WTC11 (cell line): ENCODE measurements around the gene RBFOX1. TPM values are rescaled to one million over a fixed set of nuclear protein-coding genes. Genes with fewer than 3 reads are reported as not detected.

Experiments used
- ATAC-seq: fragments of 200-7000 bp; cut with Tn5 transposase; 2 replicates; pipeline ENCODE4 v1.10.0; 2021; ENCODE audit warnings: mild to moderate bottlenecking, moderate library complexity
- CTCF ChIA-PET: fragments of 300-600 bp; sonication (Branson Sonifier 250); formaldehyde crosslinking; loops from one replicate; lab custom pipeline; 2021; ENCODE audit warnings: antibody characterized with exemption; lab: Charles Lee
- POLR2A ChIA-PET: fragments of 350-600 bp; sonication (Branson Sonifier 250); formaldehyde crosslinking; loops from one replicate; lab custom pipeline; 2021; ENCODE audit warnings: antibody characterized with exemption; lab: Charles Lee
- DNase-seq: peaks from one replicate; pipeline ENCODE4 v3.0.0; 2021; ENCODE audit warnings: low spot score
- H3K27ac Mint-ChIP-seq: 2 replicates; pipeline ENCODE4 v1.8.0; 2021; ENCODE audit warnings: mixed read lengths
- H3K27me3 Mint-ChIP-seq: 2 replicates; pipeline ENCODE4 v1.8.0; 2021; ENCODE audit warnings: low read depth, mild to moderate bottlenecking, moderate library complexity, mixed read lengths
- H3K36me3 Mint-ChIP-seq: 2 replicates; pipeline ENCODE4 v1.8.0; 2021; ENCODE audit warnings: mixed read lengths
- H3K4me1 Mint-ChIP-seq: 2 replicates; pipeline ENCODE4 v1.8.0; 2022; ENCODE audit warnings: mixed read lengths
- H3K4me3 Mint-ChIP-seq: 2 replicates; pipeline ENCODE4 v1.8.0; 2021; ENCODE audit warnings: mild to moderate bottlenecking, moderate library complexity, mixed read lengths
- H3K9me3 Mint-ChIP-seq: 2 replicates; pipeline ENCODE4 v1.8.0; 2021; ENCODE audit warnings: mixed read lengths
- AR ChIP-seq: fragments of 250-450 bp; sonication (Bioruptor Pico); IDR thresholded peaks from 2 replicates; pipeline ENCODE4 v1.9.0; 2021; ENCODE audit warnings: mild to moderate bottlenecking
- ATF3 ChIP-seq: sonication (generic); formaldehyde crosslinking; conservative IDR thresholded peaks from 2 replicates; pipeline ENCODE4 v1.8.1; 2022; ENCODE audit warnings: mild to moderate bottlenecking, missing genetic modification reagents
- CBFB ChIP-seq: sonication (generic); formaldehyde crosslinking; IDR thresholded peaks from 2 replicates; pipeline ENCODE4 v1.8.1; 2022; ENCODE audit warnings: mild to moderate bottlenecking, low read depth, missing genetic modification reagents
- CREM ChIP-seq: sonication (generic); formaldehyde crosslinking; IDR thresholded peaks from 2 replicates; pipeline ENCODE4 v1.8.1; 2022; ENCODE audit warnings: mild to moderate bottlenecking, missing genetic modification reagents, moderate library complexity
- E2F5 ChIP-seq: sonication (generic); formaldehyde crosslinking; IDR thresholded peaks from 2 replicates; pipeline ENCODE4 v1.8.1; 2022; ENCODE audit warnings: mild to moderate bottlenecking, moderate library complexity, missing genetic modification reagents
- EMX1 ChIP-seq: fragments of 250-450 bp; sonication (Bioruptor Pico); IDR thresholded peaks from 2 replicates; pipeline ENCODE4 v1.8.0; 2021; ENCODE audit warnings: mild to moderate bottlenecking
- ERG ChIP-seq: fragments of 250-450 bp; sonication (Bioruptor Pico); IDR thresholded peaks from 2 replicates; pipeline ENCODE4 v1.8.0; 2021; ENCODE audit warnings: mild to moderate bottlenecking
- FOXJ3 ChIP-seq: sonication (generic); formaldehyde crosslinking; IDR thresholded peaks from 2 replicates; pipeline ENCODE4 v1.9.0; 2021; ENCODE audit warnings: missing genetic modification reagents, mild to moderate bottlenecking, borderline replicate concordance
- FOXP4 ChIP-seq: sonication (generic); formaldehyde crosslinking; IDR thresholded peaks from 2 replicates; pipeline ENCODE4 v1.8.0; 2022; ENCODE audit warnings: mild to moderate bottlenecking, missing genetic modification reagents
- GABPB1 ChIP-seq: sonication (generic); formaldehyde crosslinking; IDR thresholded peaks from 2 replicates; pipeline ENCODE4 v1.8.1; 2023; ENCODE audit warnings: mild to moderate bottlenecking, missing genetic modification reagents
- JUN ChIP-seq: sonication (generic); formaldehyde crosslinking; IDR thresholded peaks from 2 replicates; pipeline ENCODE4 v1.8.0; 2023; ENCODE audit warnings: mild to moderate bottlenecking, missing genetic modification reagents
- MYBL2 ChIP-seq: sonication (generic); formaldehyde crosslinking; IDR thresholded peaks from 2 replicates; pipeline ENCODE4 v1.8.1; 2023; ENCODE audit warnings: mild to moderate bottlenecking, moderate library complexity, missing genetic modification reagents
- NFATC4 ChIP-seq: fragments of 250-450 bp; sonication (Bioruptor Pico); IDR thresholded peaks from 2 replicates; pipeline ENCODE4 v1.9.0; 2021; ENCODE audit warnings: mild to moderate bottlenecking
- NR3C1 ChIP-seq: sonication (generic); formaldehyde crosslinking; conservative IDR thresholded peaks from 2 replicates; pipeline ENCODE4 v1.8.1; 2023; ENCODE audit warnings: low read depth, mild to moderate bottlenecking, missing genetic modification reagents
- TP53 ChIP-seq: sonication (generic); formaldehyde crosslinking; IDR thresholded peaks from 2 replicates; pipeline ENCODE4 v1.8.1; 2023; ENCODE audit warnings: mild to moderate bottlenecking, missing genetic modification reagents
- USF1 ChIP-seq: sonication (generic); formaldehyde crosslinking; IDR thresholded peaks from 2 replicates; pipeline ENCODE4 v1.8.0; 2022; ENCODE audit warnings: mild to moderate bottlenecking, missing genetic modification reagents
- ZBTB43 ChIP-seq: sonication (generic); formaldehyde crosslinking; IDR thresholded peaks from 2 replicates; pipeline ENCODE4 v1.8.1; 2023; ENCODE audit warnings: mild to moderate bottlenecking, missing genetic modification reagents
- ZNF512 ChIP-seq: sonication (generic); formaldehyde crosslinking; IDR thresholded peaks from 2 replicates; pipeline ENCODE4 v1.8.1; 2022; ENCODE audit warnings: missing genetic modification reagents, borderline replicate concordance
- ZSCAN18 ChIP-seq: fragments of 250-450 bp; sonication (Bioruptor Pico); IDR thresholded peaks from 2 replicates; pipeline ENCODE4 v2.1.2; 2022; ENCODE audit warnings: mild to moderate bottlenecking, moderate library complexity
- total RNA-seq: library from RNA; stranded (reverse); gene quantifications from 3 replicates; pipeline ENCODE4 v1.2.3, GENCODE V29; 2021

Gene RBFOX1
- total RNA-seq, 1 experiment from 2014 or later = 1.1 TPM

- no peak for TF ChIP-seq AR (CRISPR knock-in tag)
- no peak for TF ChIP-seq ZSCAN18 (CRISPR knock-in tag)
- TF ChIP-seq EMX1 (CRISPR knock-in tag) = no peak
These were observed 296.3 kb downstream of the RBFOX1 start (continued) for GRCh38 chr16:7628981-7629380.

- H3K9me3 Mint-ChIP-seq = peaks cover 15% of the 10 kb centered on the region
- peaks cover 4% of the 10 kb centered on the region; the same call in 1 of the 2 replicates for H3K36me3 Mint-ChIP-seq
- TF ChIP-seq FOXJ3 (no peak), GABPB1 (CRISPR knock-in tag) (no peak), USF1 (CRISPR knock-in tag) (no peak), E2F5 (CRISPR knock-in tag) (no peak), ZBTB43 (CRISPR knock-in tag) (no peak)
- peaks cover 36% of the 10 kb centered on the region for H3K4me1 Mint-ChIP-seq
- ATAC-seq (no peak), DNase-seq (no peak)
- ChIA-PET POLR2A (no interaction called here), CTCF (no interaction called here)
- no peak overlapping the region for H3K4me3 Mint-ChIP-seq
- H3K27me3 Mint-ChIP-seq = peaks cover 17% of the 10 kb centered on the region
- no peak overlapping the region for H3K27ac Mint-ChIP-seq
These were observed 296.9 kb downstream of the RBFOX1 start for GRCh38 chr16:7629571-7629970.

GRCh38 chr16:7637446-7637845 is 304.8 kb downstream of the RBFOX1 start:
- H3K9me3 Mint-ChIP-seq = peaks cover 30% of the 10 kb centered on the region
- ATAC-seq (no peak), DNase-seq (no peak)
- no peak overlapping the region for H3K27ac Mint-ChIP-seq
- CTCF ChIA-PET = no interaction called here
- H3K36me3 Mint-ChIP-seq = peaks cover 19% of the 10 kb centered on the region
- peaks cover 22% of the 10 kb centered on the region for H3K4me1 Mint-ChIP-seq
- POLR2A ChIA-PET = no interaction called here
- no peak overlapping the region for H3K4me3 Mint-ChIP-seq
- H3K27me3 Mint-ChIP-seq = no peaks in the 10 kb centered on the region
- TF ChIP-seq GABPB1 (CRISPR knock-in tag) = no peak
- no peak for TF ChIP-seq CBFB (CRISPR knock-in tag)
- TF ChIP-seq FOXP4 (CRISPR knock-in tag) = no peak
- no peak for TF ChIP-seq CREM (CRISPR knock-in tag)
- no peak for TF ChIP-seq ERG (CRISPR knock-in tag)
- TF ChIP-seq TP53 (CRISPR knock-in tag) = no peak
- no peak for TF ChIP-seq JUN
- no peak for TF ChIP-seq NFATC4
- TF ChIP-seq MYBL2 (CRISPR knock-in tag) = no peak
- no peak for TF ChIP-seq ATF3
- no peak for TF ChIP-seq ZNF512
- TF ChIP-seq NR3C1 (CRISPR knock-in tag) = no peak
